GM19328 (cell line): ENCODE data around the gene SAMD9.
"Not testable (repeated sequence)": the region's sequence is repeated elsewhere in the genome, so short reads cannot be mapped to it uniquely, and the experiment has no call there.

Experiments used
- ATAC-seq: cut with Tn5 transposase; IDR thresholded peaks from one replicate; pipeline ENCODE4 v1.9.1; 2021; ENCODE audit warnings: mild to moderate bottlenecking, moderate library complexity; ENCODE audit not compliant: unreplicated experiment

The SAMD9 gene

DNA sequence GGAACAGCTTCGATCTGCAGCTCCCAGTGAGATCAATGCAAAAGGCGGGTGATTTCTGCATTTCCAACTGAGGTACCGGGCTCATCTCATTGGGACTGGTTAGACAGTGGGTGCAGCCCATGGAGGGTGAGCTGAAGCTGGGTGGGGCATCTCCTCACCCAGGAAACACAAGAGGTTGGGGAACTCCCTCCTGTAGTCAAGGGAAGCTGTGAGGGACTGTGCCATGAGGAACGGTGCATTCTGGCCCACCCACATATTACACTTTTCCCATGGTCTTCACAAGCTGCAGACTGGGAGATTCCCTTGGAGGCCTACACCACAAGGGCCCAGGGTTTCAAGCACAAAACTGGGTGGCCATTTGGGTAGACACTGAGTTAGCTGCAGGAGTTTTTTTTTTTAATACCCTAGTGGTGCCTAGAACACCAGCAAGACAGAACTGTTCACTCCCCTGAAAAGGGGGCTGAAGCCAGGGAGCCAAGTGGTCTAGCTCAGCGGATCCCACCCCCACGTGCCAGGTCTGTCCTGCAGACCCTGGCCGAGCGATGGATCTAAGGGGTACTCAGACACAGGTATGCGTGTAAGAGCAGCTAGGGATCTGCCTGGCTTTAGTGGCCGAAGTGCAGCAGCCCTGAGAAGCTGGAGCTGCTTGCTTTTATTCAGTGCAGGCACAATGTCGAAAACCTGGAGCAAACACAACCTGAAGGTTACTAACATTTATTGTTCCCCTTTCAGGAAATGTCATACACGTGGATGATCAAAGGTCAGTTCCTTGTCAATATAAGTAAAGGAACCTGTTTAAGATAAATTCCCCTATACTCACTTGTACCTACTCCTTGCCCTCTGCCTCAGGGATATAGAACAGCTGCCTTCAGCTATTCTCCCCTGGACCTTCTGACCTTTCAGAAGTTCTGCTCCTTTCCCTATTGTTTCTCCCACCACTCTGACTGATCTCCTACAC is 3.1 kb upstream of the SAMD9 start:
- no peak for ATAC-seq

DNA sequence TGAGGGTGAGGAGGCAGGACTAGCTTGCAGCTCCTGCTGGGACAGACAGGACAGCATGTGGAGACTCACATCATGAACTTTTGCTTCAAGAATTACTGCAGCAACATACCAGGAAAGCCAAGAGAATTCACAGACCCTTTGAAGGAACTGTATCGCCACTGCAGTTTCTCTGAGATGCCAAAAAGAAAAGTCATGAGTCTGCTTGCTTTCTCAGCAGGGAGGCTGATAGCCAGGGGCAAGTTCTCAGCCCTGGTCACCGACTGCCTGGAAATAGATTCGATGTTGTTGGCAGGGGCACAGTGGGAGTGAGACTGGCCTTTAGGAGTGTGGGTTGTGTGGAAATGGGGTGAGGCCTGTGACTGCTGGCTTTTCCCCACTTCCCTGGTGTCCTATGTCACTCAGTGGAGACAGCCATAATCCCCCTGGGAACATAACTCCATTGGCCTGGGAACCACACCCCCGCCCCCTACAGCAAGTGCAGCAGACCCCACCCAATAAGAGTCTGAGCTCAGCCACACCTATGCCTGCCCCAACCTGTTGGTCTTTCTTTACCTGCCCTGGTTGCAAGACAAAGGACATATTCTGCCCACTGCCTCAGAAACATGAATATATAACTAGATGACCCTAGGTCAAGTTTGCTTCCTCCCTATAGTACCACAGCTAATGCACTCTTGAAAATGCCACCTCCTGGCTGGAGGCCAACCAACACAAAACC is 1.6 kb upstream of the SAMD9 start:
- no peak for ATAC-seq

DNA sequence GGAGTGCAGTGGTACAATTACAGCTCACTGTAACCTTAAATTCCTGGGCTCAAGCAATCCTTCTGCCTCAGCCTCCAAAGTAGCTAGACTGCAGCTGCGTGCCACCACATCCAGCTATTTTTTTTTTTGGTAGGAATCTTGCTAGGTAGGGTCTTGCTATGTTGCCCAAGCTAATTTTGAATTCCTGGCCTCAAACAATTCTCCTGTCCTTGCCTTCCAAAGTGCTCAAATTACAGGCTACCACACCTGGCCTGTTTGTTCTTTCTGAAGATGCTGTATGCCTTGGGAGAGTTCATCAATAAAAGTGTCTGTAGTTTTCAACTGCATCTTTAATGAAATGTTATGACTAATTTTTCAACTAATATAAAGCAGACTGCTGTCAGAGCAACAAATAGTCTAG is 452 bp downstream of the SAMD9 start:
- ATAC-seq, result no peak

- ATAC-seq, result no peak
These were observed 2.0 kb downstream of the SAMD9 start for GRCh38 chr7:93115796-93116195.

GRCh38 chr7:93108003-93108402 is 9.8 kb downstream of the SAMD9 start:
- no peak for ATAC-seq

- no peak for ATAC-seq
These were observed 20.4 kb downstream of the SAMD9 start for GRCh38 chr7:93097388-93097787.

GRCh38 chr7:93092757-93093370 is 24.9 kb downstream of the SAMD9 start:
- no peak for ATAC-seq

- not testable (repeated sequence) for ATAC-seq
These were observed 44.4 kb downstream of the SAMD9 start for GRCh38 chr7:93073357-93073756.

- ATAC-seq, result no peak
These were observed 55.2 kb downstream of the SAMD9 start for GRCh38 chr7:93062599-93062998.

GRCh38 chr7:93060865-93061264 is 56.9 kb downstream of the SAMD9 start:
- no peak for ATAC-seq

DNA sequence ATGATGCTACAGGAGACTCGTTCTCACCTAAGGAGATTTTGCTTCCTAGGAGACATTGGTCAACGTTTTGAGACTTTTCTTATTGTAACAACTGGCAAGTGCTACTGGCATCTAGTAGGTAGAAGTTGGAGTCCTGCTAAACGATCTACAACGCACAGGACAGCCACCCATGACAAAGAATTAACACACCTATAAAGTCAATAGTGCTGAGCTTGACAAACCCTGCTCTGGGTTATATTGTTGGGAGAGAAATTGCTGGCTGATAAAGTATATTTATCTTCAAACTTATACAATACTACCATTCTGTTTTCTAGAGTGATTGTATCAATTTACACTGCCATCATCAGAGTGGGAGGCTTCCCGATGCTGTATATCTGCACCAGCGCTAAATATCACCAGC is 57.8 kb downstream of the SAMD9 start:
- ATAC-seq, result no peak

GRCh38 chr7:93056621-93057020 is 61.2 kb downstream of the SAMD9 start:
- not testable (repeated sequence) for ATAC-seq

DNA sequence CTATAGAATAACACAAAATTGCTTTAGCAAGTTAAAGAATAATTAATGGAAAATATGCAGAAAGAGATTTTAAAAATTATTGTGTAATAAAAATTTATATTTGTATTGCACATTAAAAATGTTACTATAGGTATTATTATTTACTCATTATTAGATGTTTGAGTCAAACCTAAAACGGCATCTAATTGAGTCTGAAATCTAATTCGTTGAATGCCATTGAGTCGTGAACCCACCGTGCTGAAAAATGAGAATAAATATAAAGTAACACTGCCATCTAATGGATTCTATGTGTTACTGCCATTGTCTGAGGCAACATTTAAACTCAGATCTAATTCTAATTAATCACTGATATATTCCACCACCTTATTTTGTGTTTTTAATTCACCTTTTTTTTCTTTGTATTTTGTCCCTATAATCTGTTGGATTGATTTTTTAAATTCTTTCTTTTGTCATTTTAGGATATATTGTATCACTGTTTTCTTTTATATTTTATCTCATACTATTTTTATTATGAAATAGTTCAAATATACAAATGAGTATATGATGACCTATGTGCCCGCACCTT is 62.2 kb downstream of the SAMD9 start:
- ATAC-seq, result no peak

DNA sequence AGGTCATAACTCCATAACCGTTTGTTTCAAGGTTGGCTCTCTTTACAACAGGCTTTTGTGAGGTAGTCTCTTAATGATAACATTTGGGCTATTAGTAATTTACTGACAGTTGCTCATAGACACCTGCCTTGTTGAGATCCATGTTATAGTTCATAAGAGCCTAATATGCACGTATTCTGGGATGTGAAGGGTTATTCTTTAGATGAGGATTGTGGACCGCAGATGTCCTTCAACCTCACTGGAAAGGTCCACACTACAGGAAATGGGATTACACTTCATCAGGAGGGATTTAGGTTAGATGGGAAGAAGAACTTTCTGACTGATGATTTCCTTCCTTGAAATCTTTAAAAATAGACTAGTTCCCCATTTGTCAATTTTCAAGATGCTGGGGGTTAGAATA is 62.8 kb downstream of the SAMD9 start:
- no peak for ATAC-seq

GRCh38 chr7:93053949-93054943 is 63.5 kb downstream of the SAMD9 start:
- ATAC-seq, result no peak

DNA sequence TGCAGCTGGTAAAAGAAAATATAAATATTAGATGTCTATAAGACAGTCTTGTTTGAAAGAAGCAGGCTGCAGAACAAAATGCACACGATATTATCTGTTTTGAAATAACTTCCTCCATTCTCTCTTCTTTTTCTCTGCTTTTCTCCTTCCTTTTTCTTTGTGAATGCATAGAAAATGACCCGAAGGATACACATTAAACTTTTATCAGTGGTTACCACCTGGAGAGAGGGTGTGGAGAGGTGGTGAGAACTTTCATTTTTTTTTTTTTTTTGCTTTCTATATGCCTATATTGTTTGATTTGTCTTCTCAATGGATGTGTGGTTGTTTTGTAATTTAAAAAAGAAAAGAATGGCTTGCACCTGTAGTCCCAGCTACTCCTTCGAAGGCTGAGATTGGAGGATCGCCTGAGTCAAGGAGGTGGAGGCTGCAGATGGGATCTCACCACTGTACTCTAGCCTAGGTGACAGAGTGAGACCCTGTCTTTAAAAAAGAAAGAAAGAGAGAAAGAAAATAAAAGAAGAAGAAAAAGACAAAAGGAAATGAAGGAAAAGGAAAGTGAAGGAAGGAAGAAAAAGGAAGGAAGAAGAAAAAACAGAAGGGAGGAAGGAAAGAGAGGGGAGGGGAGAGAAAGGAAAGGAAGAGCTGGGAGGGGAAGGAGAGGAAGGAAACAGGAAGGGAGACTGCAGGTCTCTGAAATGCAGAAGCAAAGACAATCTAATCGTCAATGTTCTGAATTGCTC is 64.4 kb downstream of the SAMD9 start:
- ATAC-seq, result no peak

GRCh38 chr7:93051660-93052059 is 66.1 kb downstream of the SAMD9 start:
- ATAC-seq, result no peak
